H1 (cell line): ENCODE results near the gene HDAC10. TPM values are rescaled to one million over a fixed set of nuclear protein-coding genes. Genes with fewer than 3 reads are reported as not detected.

Experiments used
- CTCF ChIA-PET: fragments of 300-600 bp; sonication (Branson Sonifier 250); formaldehyde crosslinking; loops from one replicate; lab custom pipeline; 2021; ENCODE audit not compliant: partially characterized antibody; lab: Charles Lee
- POLR2A ChIA-PET: fragments of 300-600 bp; sonication (Branson Sonifier 250); formaldehyde crosslinking; loops from one replicate; lab custom pipeline; 2021; ENCODE audit warnings: inconsistent platforms; ENCODE audit not compliant: partially characterized antibody; lab: Charles Lee
- DNase-seq, 2 experiments: peaks; one replicate each; pipeline versions ENCODE4 v3.0.0 to v3.0.0-alpha.2; 2010 to 2022; ENCODE audit warnings: low spot score in 2 of 2, low read depth in 1 of 2, mixed read lengths in 1 of 2
- FAIRE-seq: peaks from 2 replicates; lab custom pipeline; 2011; peaks lifted over from hg19 to GRCh38; lab: Jason Lieb, UNC
- H2AFZ ChIP-seq: 2 replicates; pipeline ENCODE4 v1.8.1; 2012; ENCODE audit warnings: low read length, inconsistent platforms
- H2AK5ac ChIP-seq: 2 replicates; pipeline ENCODE4 v1.6.1; 2013; ENCODE audit warnings: low read depth, low read length
- H2BK120ac ChIP-seq: replicated peaks from 2 replicates; pipeline ENCODE3; 2013; ENCODE audit warnings: low read depth, low read length, inconsistent platforms
- H2BK12ac ChIP-seq: 2 replicates; pipeline ENCODE4 v1.6.1; 2013; ENCODE audit warnings: low read depth, low read length
- H2BK15ac ChIP-seq: 2 replicates; pipeline ENCODE4 v1.6.1; 2013; ENCODE audit warnings: low read length
- H2BK20ac ChIP-seq: 2 replicates; pipeline ENCODE4 v1.6.1; 2013; ENCODE audit warnings: low read length
- H2BK5ac ChIP-seq: 2 replicates; pipeline ENCODE4 v1.6.1; 2013; ENCODE audit warnings: low read depth, low read length
- H3K14ac ChIP-seq: 2 replicates; pipeline ENCODE4 v1.6.1; 2013; ENCODE audit warnings: inconsistent platforms; ENCODE audit not compliant: insufficient read length
- H3K18ac ChIP-seq: 2 replicates; pipeline ENCODE4 v1.6.1; 2013; ENCODE audit warnings: low read length; ENCODE audit errors: extremely low read depth
- H3K23ac ChIP-seq: 2 replicates; pipeline ENCODE4 v1.6.1; 2013; ENCODE audit warnings: inconsistent platforms; ENCODE audit not compliant: insufficient read length
- H3K23me2 ChIP-seq: 2 replicates; pipeline ENCODE4 v1.6.1; 2013; ENCODE audit warnings: low read depth, low read length
- H3K27ac ChIP-seq: 2 replicates; pipeline ENCODE4 v1.6.1; 2011; ENCODE audit warnings: low read depth, low read length, inconsistent platforms
- H3K27me3 ChIP-seq, 4 experiments: replicated peaks in 1 of 4; 1 replicate in 1 of 4; 2 replicates in 3 of 4; pipeline versions ENCODE4 v1.6.1 to v1.8.1; 2011 to 2013; ENCODE audit warnings: low read length in 3 of 4, mild to moderate bottlenecking in 3 of 4, inconsistent platforms in 2 of 4, mixed read lengths in 2 of 4, moderate library complexity in 1 of 4; ENCODE audit not compliant: control insufficient read depth in 3 of 4, insufficient read depth in 3 of 4; ENCODE audit errors: extremely low read depth in 1 of 4
- H3K36me3 ChIP-seq, 4 experiments: 2 replicates each; pipeline versions ENCODE4 v1.6.1 to v1.8.1; 2011 to 2013; ENCODE audit warnings: mild to moderate bottlenecking in 4 of 4, low read length in 3 of 4, moderate library complexity in 2 of 4, control low read depth in 1 of 4, inconsistent platforms in 1 of 4; ENCODE audit not compliant: insufficient read depth in 4 of 4, control insufficient read depth in 2 of 4
- H3K4ac ChIP-seq: replicated peaks from 2 replicates; pipeline ENCODE3; 2013; ENCODE audit warnings: low read length, low read depth, mixed read lengths, inconsistent platforms; ENCODE audit not compliant: insufficient read length
- H3K4me1 ChIP-seq, 4 experiments: replicated peaks in 1 of 4; 1 replicate in 1 of 4; 2 replicates in 3 of 4; pipeline versions ENCODE4 v1.6.1 to v1.8.1; 2011 to 2013; ENCODE audit warnings: low read length in 3 of 4, inconsistent platforms in 2 of 4, mixed read lengths in 1 of 4; ENCODE audit not compliant: insufficient read depth in 4 of 4, control insufficient read depth in 3 of 4
- H3K4me2 ChIP-seq, 2 experiments: 2 replicates each; pipeline versions ENCODE4 v1.6.1 to v1.8.1; 2011 to 2013; ENCODE audit warnings: low read depth in 2 of 2, low read length in 2 of 2, control low read depth in 1 of 2, inconsistent platforms in 1 of 2, mild to moderate bottlenecking in 1 of 2; ENCODE audit not compliant: insufficient read depth in 1 of 2
- H3K4me3 ChIP-seq, 4 experiments: fragments of 200-600, 300-600 bp in 1 of 4; sonication (generic), shearing (Covaris generic), sonication (Bioruptor Twin) in 1 of 4; 2 replicates each; pipeline versions ENCODE4 v1.5.1 to v1.8.1; 2011 to 2016; ENCODE audit warnings: low read length in 4 of 4, low read depth in 3 of 4, control low read depth in 2 of 4, inconsistent platforms in 2 of 4, mild to moderate bottlenecking in 2 of 4, mixed read lengths in 1 of 4, moderate library complexity in 1 of 4; ENCODE audit not compliant: insufficient read depth in 2 of 4; ENCODE audit errors: extremely low read depth in 1 of 4
- H3K56ac ChIP-seq: replicated peaks from 2 replicates; pipeline ENCODE3; 2013; ENCODE audit warnings: low read depth, mild to moderate bottlenecking, mixed read lengths, low read length, inconsistent platforms; ENCODE audit not compliant: insufficient read length
- H3K79me1 ChIP-seq: 2 replicates; pipeline ENCODE4 v1.6.1; 2013; ENCODE audit warnings: low read depth, low read length, control low read depth
- H3K79me2 ChIP-seq, 2 experiments: 2 replicates each; pipeline versions ENCODE4 v1.6.1 to v1.8.1; 2012 to 2013; ENCODE audit warnings: low read length in 2 of 2, mild to moderate bottlenecking in 2 of 2, inconsistent platforms in 1 of 2; ENCODE audit not compliant: insufficient read depth in 2 of 2, control insufficient read depth in 1 of 2
- H3K9ac ChIP-seq, 4 experiments: replicated peaks in 1 of 4; 1 replicate in 1 of 4; 2 replicates in 3 of 4; pipeline versions ENCODE4 v1.6.1 to v1.8.1; 2011 to 2013; ENCODE audit warnings: low read depth in 3 of 4, low read length in 3 of 4, control low read depth in 2 of 4, mild to moderate bottlenecking in 2 of 4, moderate library complexity in 2 of 4, inconsistent platforms in 1 of 4; ENCODE audit errors: extremely low read depth in 1 of 4
- H3K9me3 ChIP-seq, 2 experiments: 2 replicates each; pipeline versions ENCODE4 v1.6.1 to v1.8.1; 2012 to 2013; ENCODE audit warnings: mild to moderate bottlenecking in 2 of 2, moderate library complexity in 2 of 2, control low read depth in 1 of 2, inconsistent platforms in 1 of 2, low read depth in 1 of 2, low read length in 1 of 2, mixed read lengths in 1 of 2; ENCODE audit not compliant: insufficient read depth in 2 of 2
- H4K20me1 ChIP-seq, 2 experiments: replicated peaks in 1 of 2; 2 replicates each; pipeline versions ENCODE3 to v1.8.1; 2011 to 2013; ENCODE audit warnings: inconsistent platforms in 2 of 2, low read length in 2 of 2, mild to moderate bottlenecking in 1 of 2; ENCODE audit not compliant: insufficient read depth in 2 of 2, control insufficient read depth in 1 of 2
- H4K5ac ChIP-seq: 2 replicates; pipeline ENCODE4 v1.6.1; 2013; ENCODE audit warnings: low read length, low read depth, mixed read lengths, inconsistent platforms; ENCODE audit not compliant: insufficient read length
- H4K8ac ChIP-seq: 2 replicates; pipeline ENCODE4 v1.8.0; 2013; ENCODE audit warnings: mild to moderate bottlenecking, moderate library complexity, low read length, inconsistent platforms; ENCODE audit not compliant: insufficient read depth; ENCODE audit errors: extremely low read depth
- H4K91ac ChIP-seq: replicated peaks from 2 replicates; pipeline ENCODE3; 2013; ENCODE audit warnings: low read length, mixed read lengths, inconsistent platforms; ENCODE audit not compliant: insufficient read length
- ASH2L ChIP-seq: fragments of 200-600, 300-600 bp; sonication (generic); IDR thresholded peaks from one replicate; pipeline ENCODE4 v1.7.1; 2017; ENCODE audit warnings: low read length
- BRCA1 ChIP-seq: IDR thresholded peaks from 2 replicates; pipeline ENCODE4 v1.6.1; 2012; ENCODE audit warnings: low read depth, low read length, improper control_type of control experiment
- CHD1 ChIP-seq: IDR thresholded peaks from 2 replicates; pipeline ENCODE4 v1.6.1; 2012; ENCODE audit warnings: low read depth, low read length, improper control_type of control experiment
- CREB1 ChIP-seq: IDR thresholded peaks from 2 replicates; pipeline ENCODE4 v1.6.1; 2012; ENCODE audit warnings: inconsistent platforms
- E2F6 ChIP-seq: IDR thresholded peaks from 2 replicates; pipeline ENCODE4 v1.6.1; 2012; ENCODE audit warnings: inconsistent platforms
- HDAC6 ChIP-seq: IDR thresholded peaks from one replicate; pipeline ENCODE4 v1.7.1; 2012; ENCODE audit warnings: low read depth, mild to moderate bottlenecking, inconsistent platforms, low read length, moderate library complexity
- MAFK ChIP-seq: IDR thresholded peaks from 2 replicates; pipeline ENCODE4 v1.6.1; 2012; ENCODE audit warnings: low read depth, mild to moderate bottlenecking, improper control_type of control experiment, low read length
- POLR2A ChIP-seq, 2 experiments: IDR thresholded peaks; 1 replicate in 1 of 2; 2 replicates in 1 of 2; pipeline ENCODE4 v1.6.1; 2011; ENCODE audit warnings: low read depth in 2 of 2, low read length in 2 of 2, mild to moderate bottlenecking in 2 of 2; ENCODE audit errors: control extremely low read depth in 1 of 2
- RNF2 ChIP-seq: fragments of 200-900, 300-1000 bp; sonication (generic); IDR thresholded peaks from 2 replicates; pipeline ENCODE4 v1.7.1; 2016; ENCODE audit warnings: borderline replicate concordance, low read depth, mild to moderate bottlenecking, antibody characterized with exemption, low read length; ENCODE audit not compliant: poor library complexity, severe bottlenecking; ENCODE audit errors: missing control alignments
- SP2 ChIP-seq: IDR thresholded peaks from 2 replicates; pipeline ENCODE4 v1.6.1; 2012; ENCODE audit warnings: mild to moderate bottlenecking, low read length, inconsistent platforms
- SP4 ChIP-seq: IDR thresholded peaks from 2 replicates; pipeline ENCODE4 v1.6.1; 2012; ENCODE audit warnings: low read length, inconsistent platforms
- TCF12 ChIP-seq: IDR thresholded peaks from 2 replicates; pipeline ENCODE4 v1.6.1; 2011; ENCODE audit warnings: low read depth, mild to moderate bottlenecking, low read length
- TEAD4 ChIP-seq: IDR thresholded peaks from 2 replicates; pipeline ENCODE4 v1.6.1; 2012; ENCODE audit warnings: low read depth, low read length, inconsistent platforms, mixed read lengths
- WGBS, 2 experiments: shearing (Covaris generic) in 1 of 2; methylation state at CpG; one replicate each; pipeline versions ENCODE4 v1.1.6 to v1.1.7; 2013 to 2015; ENCODE audit warnings: low lambda C conversion rate in 2 of 2, mixed read lengths in 2 of 2, inconsistent platforms in 1 of 2, low coverage in 1 of 2, missing lambda C conversion rate in 1 of 2; ENCODE audit not compliant: insufficient replicate concordance in 2 of 2, insufficient coverage in 1 of 2, insufficient read length in 1 of 2; ENCODE audit errors: extremely low coverage in 1 of 2, missing lambda C conversion rate in 1 of 2; 5-methylcytosine and 5-hydroxymethylcytosine counted together
- polyA plus RNA-seq, 7 experiments: library from polyadenylated mRNA; depleted of rRNA in 3 of 7; stranded (reverse) in 5 of 7; unstranded in 2 of 7; fragments of >200 nt in 5 of 7; fragments of 200-250 nt in 2 of 7; gene quantifications; 1 replicate in 5 of 7; 2 replicates in 1 of 7; 4 replicates in 1 of 7; pipeline versions ENCODE4 v1.2.1 to v1.2.3, GENCODE V29; 2011 to 2013; ENCODE audit warnings: missing spikeins in 2 of 7, mixed read lengths in 2 of 7
- total RNA-seq: library from RNA; stranded (reverse); fragmentation: NEBNext Ultra II Directional; extraction: Animal tissue kit (Norgen Biotek cat#: 25700); gene quantifications from 2 replicates; pipeline ENCODE4 v1.2.1, GENCODE V29; 2021

Gene HDAC10
- total and polyA plus RNA-seq, 2 of the 8 experiments (the other 6 are each of a cell fraction or from before 2014, with no cell fraction given): 11.2 to 26.4 TPM

- H4K91ac ChIP-seq: no peak overlapping the region
- H2BK20ac ChIP-seq: 0 out of 2 replicates have a peak overlapping the region, but pooled peaks have one; percentile 48
- H4K20me1 ChIP-seq: peaks cover 5 to 8% of the 10 kb centered on the region in 2 experiments
- no peak overlapping the region for H2BK120ac ChIP-seq
- no peak overlapping the region for H4K5ac ChIP-seq
- H3K79me1 ChIP-seq: no peaks in the 10 kb centered on the region
- ChIA-PET CTCF (interaction anchor here (0.6 to 4.7 kb wide), 10 partner anchors 11 to 237 kb away, joined by 3 to 26 read pairs (median 4); partner anchors contain the start of gene HDAC10), POLR2A (interaction anchor here (1.1 kb wide), 2 partner anchors 12 to 15 kb away, joined by 3 to 4 read pairs; partner anchors contain the start of gene HDAC10)
- H2BK15ac ChIP-seq: peak overlapping the region; percentile 88
- DNase-seq (no peak), FAIRE-seq (no peak)
- H2BK12ac ChIP-seq: peak overlapping the region; percentile 80; the same call in 1 of the 2 replicates
- no peak overlapping the region for H3K23ac ChIP-seq
- H3K56ac ChIP-seq: no peak overlapping the region
- H3K79me2 ChIP-seq: no peaks in the 10 kb centered on the region
- H3K4me1 ChIP-seq: peaks cover 0 to 20% (median 10%) of the 10 kb centered on the region in 4 experiments; a peak in 6 of 7 replicates
- no peaks in the 10 kb centered on the region for H3K36me3 ChIP-seq
- H3K9ac ChIP-seq: no peak overlapping the region
- peaks cover 0 to 10% of the 10 kb centered on the region in 2 experiments; a peak in 1 of 4 replicates for H3K9me3 ChIP-seq
- H3K4ac ChIP-seq: no peak overlapping the region
- H3K27ac ChIP-seq: no peak overlapping the region
- no peak overlapping the region for H2AK5ac ChIP-seq
- H3K23me2 ChIP-seq: peaks cover 6% of the 10 kb centered on the region; the same call in 1 of the 2 replicates
- peak overlapping the region; percentile 52; the same call in 1 of the 2 replicates for H2BK5ac ChIP-seq
- no peak overlapping the region for H3K14ac ChIP-seq
- H3K4me2 ChIP-seq: no peak overlapping the region
- H3K4me3 ChIP-seq: no peak overlapping the region
- H2AFZ ChIP-seq: no peak overlapping the region
- 85% methylated on average over 9 of the region's 9 CpGs; no CpG with 5 or more reads in 1 of the 2 experiments for WGBS, 2 experiments
- H3K18ac ChIP-seq: peak overlapping the region; percentile 20; the same call in 1 of the 2 replicates
- H4K8ac ChIP-seq: no peak overlapping the region; the same call in 1 of the 2 replicates
- H3K27me3 ChIP-seq: peaks cover 1 to 35% (median 25%) of the 10 kb centered on the region in 4 experiments; a peak in 6 of 7 replicates
- TF ChIP-seq SP4: no peak
- TF ChIP-seq POLR2A (IDR thresholded peaks at IDR 0.05; ENCODE audit: control extremely low read depth in 1 of 2, low read depth in 2 of 2, low read length in 2 of 2): no peak
- no peak for TF ChIP-seq E2F6
- no peak for TF ChIP-seq RNF2
- TF ChIP-seq HDAC6: no peak
- TF ChIP-seq MAFK: no peak
- TF ChIP-seq BRCA1: no peak
- TF ChIP-seq TCF12: no peak
- TF ChIP-seq ASH2L: no peak
- TF ChIP-seq CREB1: no peak
- no peak for TF ChIP-seq CHD1
- no peak for TF ChIP-seq TEAD4
- no peak for TF ChIP-seq SP2
Observed at GRCh38 chr22:50262973-50263617, 12.0 kb upstream of the HDAC10 start.
